22Rv1 (cell line): ENCODE data around the gene SRSF4.

Source experiments
- ZFX ChIP-seq: fragments of 450-650 bp; IDR thresholded peaks from 2 replicates; pipeline ENCODE4 v1.6.1; 2017; ENCODE audit warnings: antibody characterized with exemption, borderline replicate concordance
- TF ChIP-seq, protein P1 (sequence below): fragments of 450-650 bp; IDR thresholded peaks from 2 replicates; pipeline ENCODE4 v1.5.1; 2017; ENCODE audit warnings: mild to moderate bottlenecking

DNA sequence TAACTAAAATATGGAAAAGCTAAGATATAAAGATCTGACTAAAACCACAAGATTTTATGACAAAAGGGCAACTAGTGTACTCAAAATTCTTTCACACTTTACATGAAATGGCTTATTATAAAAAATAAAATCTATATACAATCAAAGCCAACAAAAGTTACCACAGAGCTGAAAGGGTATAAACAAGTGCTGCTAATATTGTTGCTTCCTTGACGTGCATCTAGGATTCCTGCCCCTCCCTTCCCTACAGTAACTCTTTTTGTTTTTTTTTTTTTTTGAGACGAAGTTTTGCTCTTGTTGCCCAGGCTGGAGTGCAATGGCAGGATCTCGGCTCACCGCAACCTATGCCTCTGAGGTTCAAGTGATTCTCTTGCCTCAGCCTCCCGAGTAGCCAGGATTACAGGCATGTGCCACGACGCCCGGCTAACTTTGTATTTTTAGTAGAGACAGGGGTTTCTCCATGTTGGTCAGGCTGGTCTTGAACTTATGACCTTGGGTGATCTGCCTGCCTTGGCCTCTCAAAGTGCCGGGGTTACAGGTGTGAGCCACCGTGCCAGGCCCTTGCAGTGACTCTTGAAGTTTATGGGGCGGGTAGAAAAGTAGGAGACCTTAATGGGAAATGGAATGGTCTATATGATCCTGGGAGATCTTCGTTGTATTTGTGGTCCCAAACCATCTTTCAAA, 4.5 kb downstream of the SRSF4 start:
- TF ChIP-seq, protein P1, sequence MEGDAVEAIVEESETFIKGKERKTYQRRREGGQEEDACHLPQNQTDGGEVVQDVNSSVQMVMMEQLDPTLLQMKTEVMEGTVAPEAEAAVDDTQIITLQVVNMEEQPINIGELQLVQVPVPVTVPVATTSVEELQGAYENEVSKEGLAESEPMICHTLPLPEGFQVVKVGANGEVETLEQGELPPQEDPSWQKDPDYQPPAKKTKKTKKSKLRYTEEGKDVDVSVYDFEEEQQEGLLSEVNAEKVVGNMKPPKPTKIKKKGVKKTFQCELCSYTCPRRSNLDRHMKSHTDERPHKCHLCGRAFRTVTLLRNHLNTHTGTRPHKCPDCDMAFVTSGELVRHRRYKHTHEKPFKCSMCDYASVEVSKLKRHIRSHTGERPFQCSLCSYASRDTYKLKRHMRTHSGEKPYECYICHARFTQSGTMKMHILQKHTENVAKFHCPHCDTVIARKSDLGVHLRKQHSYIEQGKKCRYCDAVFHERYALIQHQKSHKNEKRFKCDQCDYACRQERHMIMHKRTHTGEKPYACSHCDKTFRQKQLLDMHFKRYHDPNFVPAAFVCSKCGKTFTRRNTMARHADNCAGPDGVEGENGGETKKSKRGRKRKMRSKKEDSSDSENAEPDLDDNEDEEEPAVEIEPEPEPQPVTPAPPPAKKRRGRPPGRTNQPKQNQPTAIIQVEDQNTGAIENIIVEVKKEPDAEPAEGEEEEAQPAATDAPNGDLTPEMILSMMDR, result no peak
- no peak for TF ChIP-seq ZFX
